Loucy (cell line): Measurements from ENCODE around the gene ERO1A.
A peak's percentile ranks its signal among the peaks of the same experiment; 100 is the strongest.
"Not testable (repeated sequence)": the region's sequence is repeated elsewhere in the genome, so short reads cannot be mapped to it uniquely, and the experiment has no call there.

ENCODE experiments used
- H2AFZ ChIP-seq: fragments of 200-600 bp; sonication (generic); 2 replicates; pipeline ENCODE4 v1.6.0; 2016; ENCODE audit warnings: antibody characterized with exemption, mild to moderate bottlenecking, low read length, moderate library complexity
- H3F3A ChIP-seq: fragments of 200-600 bp; 2 replicates; pipeline ENCODE4 v1.6.0; 2016; ENCODE audit warnings: antibody characterized with exemption, low read depth, mild to moderate bottlenecking
- H3K27me3 ChIP-seq: fragments of 200-600 bp; sonication (generic); 2 replicates; pipeline ENCODE4 v1.6.1; 2014; ENCODE audit warnings: low read length, mild to moderate bottlenecking; ENCODE audit not compliant: insufficient read depth, poor library complexity, severe bottlenecking
- H3K36me3 ChIP-seq: fragments of 200-600 bp; sonication (generic); 2 replicates; pipeline ENCODE4 v1.6.1; 2016; ENCODE audit warnings: low read length; ENCODE audit not compliant: insufficient read depth
- H3K4me1 ChIP-seq: fragments of 200-600 bp; sonication (generic); 2 replicates; pipeline ENCODE4 v1.5.1; 2014; ENCODE audit warnings: low read length, mild to moderate bottlenecking; ENCODE audit not compliant: insufficient read depth, poor library complexity, severe bottlenecking
- H3K4me2 ChIP-seq: fragments of 200-600 bp; sonication (generic); 2 replicates; pipeline ENCODE4 v1.6.0; 2014; ENCODE audit warnings: antibody characterized with exemption, low read length, low read depth, mild to moderate bottlenecking; ENCODE audit not compliant: poor library complexity, severe bottlenecking
- H3K4me3 ChIP-seq: fragments of 200-600 bp; sonication (generic); 2 replicates; pipeline ENCODE4 v1.5.1; 2014; ENCODE audit warnings: low read length, mild to moderate bottlenecking, mixed read lengths; ENCODE audit not compliant: poor library complexity, severe bottlenecking
- H3K79me2 ChIP-seq: fragments of 200-600 bp; sonication (generic); 2 replicates; pipeline ENCODE4 v1.6.1; 2014; ENCODE audit warnings: low read length; ENCODE audit not compliant: insufficient read depth
- H3K9ac ChIP-seq: fragments of 200-600 bp; sonication (generic); 2 replicates; pipeline ENCODE4 v1.6.0; 2014; ENCODE audit warnings: mild to moderate bottlenecking, low read depth, low read length, moderate library complexity; ENCODE audit not compliant: poor library complexity, severe bottlenecking
- H3K9me2 ChIP-seq: fragments of 200-600 bp; sonication (generic); replicated peaks from 2 replicates; pipeline ENCODE4 v1.6.1; 2016; ENCODE audit warnings: low read depth, low read length, mixed read lengths
- H3K9me3 ChIP-seq: fragments of 200-600 bp; sonication (generic); 2 replicates; pipeline ENCODE4 v1.6.1; 2014; ENCODE audit warnings: mild to moderate bottlenecking, antibody characterized with exemption, low read length, low read depth; ENCODE audit not compliant: insufficient read depth
- H4K20me1 ChIP-seq: fragments of 200-600 bp; sonication (generic); 2 replicates; pipeline ENCODE4 v1.6.0; 2014; ENCODE audit warnings: antibody characterized with exemption, low read length, mild to moderate bottlenecking; ENCODE audit not compliant: insufficient read depth, poor library complexity, severe bottlenecking
- CTCF ChIP-seq: fragments of 200-600 bp; sonication (generic); conservative IDR thresholded peaks from 2 replicates; pipeline ENCODE4 v1.5.1; 2014; ENCODE audit warnings: mild to moderate bottlenecking, antibody characterized with exemption, low read length
- EZH2phosphoT487 ChIP-seq: fragments of 200-600 bp; IDR thresholded peaks from 2 replicates; pipeline ENCODE4 v1.6.1; 2018; ENCODE audit warnings: antibody characterized with exemption, mild to moderate bottlenecking, moderate library complexity, borderline replicate concordance

Gene ERO1A

GRCh38 chr14:52730709-52731111, 35.4 kb upstream of the ERO1A start:
- H3K9me3 ChIP-seq: no peaks in the 10 kb centered on the region
- H4K20me1 ChIP-seq: peaks cover 4% of the 10 kb centered on the region
- TF ChIP-seq EZH2phosphoT487 (no peak), CTCF (no peak)
- no peaks in the 10 kb centered on the region for H3K9me2 ChIP-seq
- peak overlapping the region; percentile 89 for H2AFZ ChIP-seq
- H3K9ac ChIP-seq: peak overlapping the region; percentile 89
- peak overlapping the region; percentile 94 for H3K4me2 ChIP-seq
- H3K4me3 ChIP-seq: peak overlapping the region; percentile 96
- 0 out of 2 replicates have a peak, but pooled peaks cover 5% of the 10 kb centered on the region for H3F3A ChIP-seq
- H3K4me1 ChIP-seq: peaks cover 34% of the 10 kb centered on the region
- H3K36me3 ChIP-seq: peaks cover 12% of the 10 kb centered on the region; the same call in 1 of the 2 replicates
- H3K79me2 ChIP-seq: peaks cover 37% of the 10 kb centered on the region
- no peaks in the 10 kb centered on the region for H3K27me3 ChIP-seq

- H3K4me1 ChIP-seq: peaks cover 29% of the 10 kb centered on the region
- peak within 1 kb of the TSS; percentile 94 for H3K4me2 ChIP-seq
- TF ChIP-seq EZH2phosphoT487: no peak
- no peak for TF ChIP-seq CTCF
- H2AFZ ChIP-seq: peak within 1 kb of the TSS; percentile 89
- peaks cover 34% of the 10 kb centered on the region for H3K79me2 ChIP-seq
- no peaks in the 10 kb centered on the region for H3K9me3 ChIP-seq
- H3K27me3 ChIP-seq: no peaks in the 10 kb centered on the region
- H3K9me2 ChIP-seq: no peaks in the 10 kb centered on the region
- peaks cover 18% of the 10 kb centered on the region for H3K36me3 ChIP-seq
- H4K20me1 ChIP-seq: peaks cover 4% of the 10 kb centered on the region
- 0 out of 2 replicates have a peak, but pooled peaks cover 5% of the 10 kb centered on the region for H3F3A ChIP-seq
- H3K9ac ChIP-seq: peak within 1 kb of the TSS; percentile 89
- peak within 1 kb of the TSS; percentile 96 for H3K4me3 ChIP-seq
These were observed 34.8 kb upstream of the ERO1A start, which contains the start of gene STYX for GRCh38 chr14:52729925-52730708. Gene STYX (plus strand): TSS chr14:52730166. CDS start chr14:52730475, 309 bp downstream.

GRCh38 chr14:52729585-52729924, 34.2 kb upstream of the ERO1A start:
- Histone ChIP-seq H3K9me3 (no peaks in the 10 kb centered on the region), H3K4me1 (peaks cover 27% of the 10 kb centered on the region), H3K9me2 (no peaks in the 10 kb centered on the region), H3K4me3 (peak overlapping the region; percentile 60), H3K79me2 (peaks cover 34% of the 10 kb centered on the region), H3K4me2 (peak overlapping the region; percentile 72), H3K9ac (no peak overlapping the region), H3K36me3 (peaks cover 23% of the 10 kb centered on the region), H3K27me3 (no peaks in the 10 kb centered on the region), H4K20me1 (peaks cover 4% of the 10 kb centered on the region), H2AFZ (no peak overlapping the region), H3F3A (0 out of 2 replicates have a peak, but pooled peaks cover 5% of the 10 kb centered on the region)
- TF ChIP-seq EZH2phosphoT487 (no peak), CTCF (no peak)

- Histone ChIP-seq H3K36me3 (peaks cover 28% of the 10 kb centered on the region), H3K4me1 (peaks cover 27% of the 10 kb centered on the region), H3K79me2 (peaks cover 30% of the 10 kb centered on the region)
- H3K27me3 ChIP-seq, H3K9ac ChIP-seq, H3K4me2 ChIP-seq, H3K9me2 ChIP-seq, H4K20me1 ChIP-seq, H3F3A ChIP-seq, H3K9me3 ChIP-seq, H2AFZ ChIP-seq, H3K4me3 ChIP-seq: not testable (repeated sequence)
These were observed 33.7 kb upstream of the ERO1A start for GRCh38 chr14:52729035-52729434.

- Histone ChIP-seq H3K79me2 (peaks cover 22% of the 10 kb centered on the region), H3K36me3 (peaks cover 43% of the 10 kb centered on the region), H3K4me1 (peaks cover 18% of the 10 kb centered on the region)
- H3K4me3 ChIP-seq, H4K20me1 ChIP-seq, H2AFZ ChIP-seq, H3F3A ChIP-seq, H3K9me3 ChIP-seq, H3K4me2 ChIP-seq, H3K9me2 ChIP-seq, H3K27me3 ChIP-seq, H3K9ac ChIP-seq: not testable (repeated sequence)
These were observed 32.2 kb upstream of the ERO1A start for GRCh38 chr14:52727509-52727908.
